Endothelial cell of umbilical vein (primary cell): Measurements from ENCODE around the gene NCKAP5. TPM values are rescaled to one million over a fixed set of nuclear protein-coding genes. Genes with fewer than 3 reads are reported as not detected.

Source experiments
- BruUV-seq: library from RNA; stranded (reverse); fragments of 400-500 nt; replicated peaks from 2 replicates; lab custom pipeline; 2021; lab: Mats Ljungman, UMichigan
- CTCF ChIA-PET: fragments of 300-600, 350-600 bp; sonication (Branson Sonifier 250); formaldehyde crosslinking; loops from one replicate; lab custom pipeline; 2021; ENCODE audit warnings: antibody characterized with exemption, inconsistent platforms; lab: Charles Lee
- POLR2A ChIA-PET: fragments of 300-600, 350-600 bp; sonication (Branson Sonifier 250); formaldehyde crosslinking; loops from one replicate; lab custom pipeline; 2021; ENCODE audit warnings: antibody characterized with exemption, inconsistent platforms; lab: Charles Lee
- DNase-seq: peaks from one replicate; pipeline ENCODE4 v3.0.0-alpha.2; 2011; ENCODE audit warnings: low read depth, low spot score
- FAIRE-seq: peaks from 2 replicates; lab custom pipeline; 2011; peaks lifted over from hg19 to GRCh38; lab: Jason Lieb, UNC
- H2AFZ ChIP-seq: 2 replicates; pipeline ENCODE4 v1.6.0; 2012; ENCODE audit warnings: low read depth, low read length, control low read depth, inconsistent platforms
- H3K27ac ChIP-seq: 2 replicates; pipeline ENCODE4 v1.5.1; 2011; ENCODE audit warnings: low read depth, mild to moderate bottlenecking, control low read depth, low read length, moderate library complexity; ENCODE audit not compliant: insufficient read depth
- H3K27me3 ChIP-seq, 2 experiments: 2 replicates each; pipeline versions ENCODE4 v1.6.0 to v1.6.1; 2011; ENCODE audit warnings: low read length in 2 of 2, mixed read lengths in 1 of 2; ENCODE audit not compliant: control insufficient read depth in 2 of 2, insufficient read depth in 2 of 2
- H3K36me3 ChIP-seq, 2 experiments: 2 replicates in 1 of 2; 3 replicates in 1 of 2; pipeline ENCODE4 v1.5.1; 2011; ENCODE audit warnings: low read length in 2 of 2, mild to moderate bottlenecking in 1 of 2, moderate library complexity in 1 of 2; ENCODE audit not compliant: control insufficient read depth in 2 of 2, insufficient read depth in 2 of 2; ENCODE audit errors: extremely low read depth in 1 of 2
- H3K4me1 ChIP-seq: 3 replicates; pipeline ENCODE4 v1.5.1; 2011; ENCODE audit warnings: mild to moderate bottlenecking, low read length; ENCODE audit not compliant: control insufficient read depth, insufficient read depth; ENCODE audit errors: extremely low read depth
- H3K4me2 ChIP-seq: 2 replicates; pipeline ENCODE4 v1.6.1; 2011; ENCODE audit warnings: low read length, control low read depth, mixed read lengths; ENCODE audit not compliant: insufficient read depth
- H3K4me3 ChIP-seq, 3 experiments: fragments of 200-600 bp in 1 of 3; sonication (generic), shearing (Covaris generic) in 1 of 3; replicated peaks in 1 of 3; 2 replicates each; pipeline ENCODE4 v1.5.1; 2011 to 2016; ENCODE audit warnings: control low read depth in 3 of 3, low read length in 3 of 3, mild to moderate bottlenecking in 2 of 3, inconsistent platforms in 1 of 3, low read depth in 1 of 3, moderate library complexity in 1 of 3; ENCODE audit not compliant: insufficient read depth in 1 of 3
- H3K79me2 ChIP-seq: 2 replicates; pipeline ENCODE4 v1.6.0; 2012; ENCODE audit warnings: low read length, inconsistent platforms; ENCODE audit not compliant: control insufficient read depth, insufficient read depth
- H3K9ac ChIP-seq: replicated peaks from 2 replicates; pipeline ENCODE3; 2011; ENCODE audit warnings: low read length, control low read depth; ENCODE audit not compliant: insufficient read depth; ENCODE audit errors: extremely low read depth
- H3K9me1 ChIP-seq: replicated peaks from 3 replicates; pipeline ENCODE4 v1.6.0; 2011; ENCODE audit warnings: mild to moderate bottlenecking, low read length; ENCODE audit not compliant: control insufficient read depth, insufficient read depth; ENCODE audit errors: extremely low read depth
- H3K9me3 ChIP-seq: replicated peaks from 2 replicates; pipeline ENCODE4 v1.5.1; 2012; ENCODE audit warnings: low read length, inconsistent platforms; ENCODE audit not compliant: control insufficient read depth, insufficient read depth
- H4K20me1 ChIP-seq: replicated peaks from 2 replicates; pipeline ENCODE3; 2011; ENCODE audit warnings: mild to moderate bottlenecking, low read length; ENCODE audit not compliant: control insufficient read depth, insufficient read depth; ENCODE audit errors: extremely low read depth
- EZH2 ChIP-seq: IDR thresholded peaks from 2 replicates; pipeline ENCODE4 v1.6.1; 2012; ENCODE audit warnings: borderline replicate concordance, low read depth, mild to moderate bottlenecking, moderate library complexity, low read length, inconsistent platforms; ENCODE audit not compliant: severe bottlenecking
- FOS ChIP-seq: IDR thresholded peaks from 2 replicates; pipeline ENCODE4 v1.6.1; 2011; ENCODE audit warnings: mild to moderate bottlenecking, low read length, moderate library complexity, borderline replicate concordance; ENCODE audit not compliant: insufficient read depth
- GATA2 ChIP-seq: IDR thresholded peaks from 2 replicates; pipeline ENCODE4 v1.7.0; 2011; ENCODE audit warnings: low read depth, mild to moderate bottlenecking, moderate library complexity, mixed read lengths, low read length; ENCODE audit not compliant: insufficient read length, insufficient read depth
- JUN ChIP-seq: IDR thresholded peaks from 2 replicates; pipeline ENCODE4 v1.6.1; 2011; ENCODE audit warnings: borderline replicate concordance, low read depth; ENCODE audit not compliant: insufficient read length, insufficient read depth
- MYC ChIP-seq: IDR thresholded peaks from one replicate; pipeline ENCODE4 v1.6.1; 2011; ENCODE audit warnings: mild to moderate bottlenecking, low read depth, low read length
- POLR2AphosphoS5 ChIP-seq: IDR thresholded peaks from 2 replicates; pipeline ENCODE4 v1.6.1; 2012; ENCODE audit warnings: low read depth, mild to moderate bottlenecking, control low read depth, low read length, moderate library complexity; ENCODE audit not compliant: insufficient read depth
- dilution Hi-C: fragments of 300-500 bp; cut with MboI; formaldehyde crosslinking; loops from one replicate; pipeline ENCODE4 v1.15.0; 2019; ENCODE audit warnings: low sequenced_read_pairs; ENCODE audit not compliant: extremely low pct_ligation_motif_present
- intact Hi-C: fragments of 100-400 bp; cut with micrococcal nuclease; formaldehyde crosslinking; loops from one replicate; pipeline ENCODE4 v1.10.0; 2022
- polyA plus RNA-seq, 4 experiments: library from polyadenylated mRNA; depleted of rRNA in 3 of 4; stranded (reverse) in 3 of 4; unstranded in 1 of 4; fragments of >200 nt; gene quantifications; 2 replicates each; pipeline versions ENCODE4 v1.2.1 to v1.2.3, GENCODE V29; 2011 to 2012; ENCODE audit warnings: missing spikeins in 1 of 4
- total RNA-seq: library from RNA; stranded (reverse); gene quantifications from 2 replicates; pipeline ENCODE4 v1.2.3, GENCODE V29; 2021
- TF ChIP-seq, protein P1 (sequence below), 2 donors: IDR thresholded peaks; 1 replicate in 1 of 2; 2 replicates in 1 of 2; pipeline ENCODE4 v1.5.1; 2011; ENCODE audit warnings: low read length in 2 of 2, mild to moderate bottlenecking in 2 of 2, moderate library complexity in 2 of 2, control low read depth in 1 of 2, inconsistent platforms in 1 of 2, low read depth in 1 of 2; ENCODE audit not compliant: insufficient read depth in 1 of 2; ENCODE audit errors: extremely low read depth in 1 of 2
- TF ChIP-seq, protein P2 (sequence below): IDR thresholded peaks from 2 replicates; pipeline ENCODE4 v1.6.1; 2011; ENCODE audit not compliant: insufficient read depth, insufficient read length

Gene NCKAP5
- total and polyA plus RNA-seq, 2 donors (not counting 3 experiments of a cell fraction or from before 2014, with no cell fraction given) = 0.47 to 3.3 TPM

DNA sequence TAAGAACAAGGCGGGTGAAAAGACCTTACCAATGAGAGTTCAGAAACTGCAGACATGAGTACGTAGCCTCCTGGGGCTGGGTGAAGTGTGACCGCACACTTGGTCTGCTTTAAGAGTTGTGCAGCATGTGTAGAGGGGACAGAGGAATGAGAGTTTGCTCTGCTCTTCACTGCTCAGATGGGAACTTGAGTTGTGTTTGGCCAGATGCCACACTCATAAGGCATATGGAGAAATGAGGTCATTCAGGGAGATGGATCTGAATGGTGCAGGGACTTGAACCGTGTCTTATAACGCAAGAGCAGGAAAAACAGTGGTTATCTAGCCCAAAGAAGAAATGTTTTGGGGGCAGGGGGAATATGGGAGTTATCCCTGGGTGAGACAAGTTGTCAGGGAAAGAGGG lies 624.4 kb downstream of the NCKAP5 start:
- POLR2A ChIA-PET = no interaction called here
- no TSS peak for BruUV-seq
- Histone ChIP-seq H3K9me3 (no peaks in the 10 kb centered on the region), H3K4me2 (no peak overlapping the region), H3K9ac (no peak overlapping the region), H4K20me1 (no peaks in the 10 kb centered on the region), H3K27me3 (no peaks in the 10 kb centered on the region), H3K36me3 (no peaks in the 10 kb centered on the region), H3K4me3 (no peak overlapping the region), H3K27ac (no peak overlapping the region), H3K79me2 (no peaks in the 10 kb centered on the region), H2AFZ (no peak overlapping the region), H3K4me1 (no peaks in the 10 kb centered on the region), H3K9me1 (no peaks in the 10 kb centered on the region)
- intact Hi-C loops = no loop called here
- FAIRE-seq = no peak
- CTCF ChIA-PET = no interaction called here
- dilution Hi-C loops = no loop called here
- DNase-seq = peak; percentile 24
- no peak for TF ChIP-seq EZH2
- TF ChIP-seq JUN = no peak
- TF ChIP-seq, protein P1, sequence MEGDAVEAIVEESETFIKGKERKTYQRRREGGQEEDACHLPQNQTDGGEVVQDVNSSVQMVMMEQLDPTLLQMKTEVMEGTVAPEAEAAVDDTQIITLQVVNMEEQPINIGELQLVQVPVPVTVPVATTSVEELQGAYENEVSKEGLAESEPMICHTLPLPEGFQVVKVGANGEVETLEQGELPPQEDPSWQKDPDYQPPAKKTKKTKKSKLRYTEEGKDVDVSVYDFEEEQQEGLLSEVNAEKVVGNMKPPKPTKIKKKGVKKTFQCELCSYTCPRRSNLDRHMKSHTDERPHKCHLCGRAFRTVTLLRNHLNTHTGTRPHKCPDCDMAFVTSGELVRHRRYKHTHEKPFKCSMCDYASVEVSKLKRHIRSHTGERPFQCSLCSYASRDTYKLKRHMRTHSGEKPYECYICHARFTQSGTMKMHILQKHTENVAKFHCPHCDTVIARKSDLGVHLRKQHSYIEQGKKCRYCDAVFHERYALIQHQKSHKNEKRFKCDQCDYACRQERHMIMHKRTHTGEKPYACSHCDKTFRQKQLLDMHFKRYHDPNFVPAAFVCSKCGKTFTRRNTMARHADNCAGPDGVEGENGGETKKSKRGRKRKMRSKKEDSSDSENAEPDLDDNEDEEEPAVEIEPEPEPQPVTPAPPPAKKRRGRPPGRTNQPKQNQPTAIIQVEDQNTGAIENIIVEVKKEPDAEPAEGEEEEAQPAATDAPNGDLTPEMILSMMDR (IDR thresholded peaks at IDR 0.05; ENCODE audit: extremely low read depth in 1 of 2, insufficient read depth in 1 of 2, low read depth in 1 of 2, low read length in 2 of 2) = no peak
- TF ChIP-seq POLR2AphosphoS5 = no peak
- TF ChIP-seq, protein P2, sequence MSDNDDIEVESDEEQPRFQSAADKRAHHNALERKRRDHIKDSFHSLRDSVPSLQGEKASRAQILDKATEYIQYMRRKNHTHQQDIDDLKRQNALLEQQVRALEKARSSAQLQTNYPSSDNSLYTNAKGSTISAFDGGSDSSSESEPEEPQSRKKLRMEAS = no peak
- no peak for TF ChIP-seq FOS
- TF ChIP-seq MYC = no peak
- no peak for TF ChIP-seq GATA2
